Suppressor macrophage treated with lipopolysaccharide for 4 hours (primary cell): Measurements from ENCODE around the gene CCDC33.
A peak's percentile ranks its signal among the peaks of the same experiment; 100 is the strongest.
"Not testable (repeated sequence)": the region's sequence is repeated elsewhere in the genome, so short reads cannot be mapped to it uniquely, and the experiment has no call there.

Experiments
- DNase-seq: peaks from one replicate; pipeline ENCODE4 v3.0.0-alpha.2; 2020

The CCDC33 gene

GRCh38 chr15:74337607-74338211 is 101.6 kb downstream of the CCDC33 start:
- no peak for DNase-seq

GRCh38 chr15:74338676-74339075 is 102.5 kb downstream of the CCDC33 start:
- no peak for DNase-seq

- no peak for DNase-seq
These were observed 103.2 kb downstream of the CCDC33 start for GRCh38 chr15:74339371-74339770.

- DNase-seq: peak; percentile 20
These were observed 104.0 kb downstream of the CCDC33 start for GRCh38 chr15:74340150-74340549.

- DNase-seq: no peak
These were observed 107.1 kb downstream of the CCDC33 start for GRCh38 chr15:74343127-74343796.

- DNase-seq: no peak
These were observed 107.6 kb downstream of the CCDC33 start for GRCh38 chr15:74343797-74344127.

GRCh38 chr15:74345051-74345450 is 108.9 kb downstream of the CCDC33 start:
- no peak for DNase-seq

- DNase-seq: no peak
These were observed 111.7 kb downstream of the CCDC33 start for GRCh38 chr15:74347757-74348250.

- DNase-seq: no peak
These were observed 113.2 kb downstream of the CCDC33 start for GRCh38 chr15:74349241-74349778.

GRCh38 chr15:74350295-74351275 is 114.5 kb downstream of the CCDC33 start:
- no peak for DNase-seq

- DNase-seq: no peak
These were observed 115.5 kb downstream of the CCDC33 start for GRCh38 chr15:74351670-74352069.

GRCh38 chr15:74352393-74352910 is 116.3 kb downstream of the CCDC33 start:
- no peak for DNase-seq

- DNase-seq: not testable (repeated sequence)
These were observed 117.9 kb downstream of the CCDC33 start for GRCh38 chr15:74353992-74354391.

- not testable (repeated sequence) for DNase-seq
These were observed 119.9 kb downstream of the CCDC33 start for GRCh38 chr15:74356050-74356449.

- not testable (repeated sequence) for DNase-seq
These were observed 121.4 kb downstream of the CCDC33 start for GRCh38 chr15:74357514-74357913.

- DNase-seq: not testable (repeated sequence)
These were observed 123.2 kb downstream of the CCDC33 start for GRCh38 chr15:74359376-74359775.

GRCh38 chr15:74360855-74361254 is 124.7 kb downstream of the CCDC33 start:
- not testable (repeated sequence) for DNase-seq

- no peak for DNase-seq
These were observed 126.4 kb downstream of the CCDC33 start for GRCh38 chr15:74362482-74362881.

- DNase-seq: no peak
These were observed 128.9 kb downstream of the CCDC33 start for GRCh38 chr15:74364936-74365597.

- peak; percentile 45 for DNase-seq
These were observed 129.7 kb downstream of the CCDC33 start for GRCh38 chr15:74365598-74366445.

- DNase-seq: no peak
These were observed 131.2 kb downstream of the CCDC33 start, which contains the start of gene CYP11A1 for GRCh38 chr15:74367296-74367854. Gene CYP11A1 (minus strand): TSS chr15:74367646. CDS start chr15:74367585, 61 bp downstream.
